AG09309 (cell line): ENCODE measurements around the gene FAM107B.

Experiments
- DNase-seq: peaks from one replicate; pipeline ENCODE4 v3.0.0-alpha.2; 2010; ENCODE audit warnings: low read depth
- H3K4me3 ChIP-seq: 2 replicates; pipeline ENCODE4 v1.5.1; 2011; ENCODE audit warnings: mild to moderate bottlenecking, low read depth, low read length, moderate library complexity; ENCODE audit not compliant: control insufficient read depth
- CTCF ChIP-seq: IDR thresholded peaks from 2 replicates; pipeline ENCODE4 v1.5.1; 2011; ENCODE audit warnings: mild to moderate bottlenecking, low read depth, low read length, inconsistent platforms; ENCODE audit not compliant: insufficient read depth, control insufficient read depth; ENCODE audit errors: missing control alignments

The FAM107B gene

GRCh38 chr10:14753441-14753840 is 21.3 kb downstream of the FAM107B start:
- TF ChIP-seq CTCF, result no peak
- no peak overlapping the region for H3K4me3 ChIP-seq
- DNase-seq, result no peak

- TF ChIP-seq CTCF, result no peak
- DNase-seq, result peak; percentile 20
- no peak overlapping the region for H3K4me3 ChIP-seq
Observed at GRCh38 chr10:14751921-14752320, 22.8 kb downstream of the FAM107B start.

- no peak for TF ChIP-seq CTCF
- DNase-seq, result no peak
- no peak overlapping the region for H3K4me3 ChIP-seq
Observed at GRCh38 chr10:14751014-14751896, 23.4 kb downstream of the FAM107B start.

- H3K4me3 ChIP-seq, result no peak overlapping the region
- TF ChIP-seq CTCF, result no peak
- no peak for DNase-seq
Observed at GRCh38 chr10:14749070-14749809, 25.5 kb downstream of the FAM107B start.

GRCh38 chr10:14748441-14748840 is 26.3 kb downstream of the FAM107B start:
- no peak for TF ChIP-seq CTCF
- no peak for DNase-seq
- no peak overlapping the region for H3K4me3 ChIP-seq

- DNase-seq, result no peak
- no peak for TF ChIP-seq CTCF
- no peak overlapping the region for H3K4me3 ChIP-seq
Observed at GRCh38 chr10:14742815-14743214, 31.9 kb downstream of the FAM107B start.
